Measurements from ENCODE around the gene ZNF771.
A peak's percentile ranks its signal among the peaks of the same experiment; 100 is the strongest.
"Not testable (repeated sequence)": the region's sequence is repeated elsewhere in the genome, so short reads cannot be mapped to it uniquely, and the experiment has no call there.

Gene ZNF771

DNA sequence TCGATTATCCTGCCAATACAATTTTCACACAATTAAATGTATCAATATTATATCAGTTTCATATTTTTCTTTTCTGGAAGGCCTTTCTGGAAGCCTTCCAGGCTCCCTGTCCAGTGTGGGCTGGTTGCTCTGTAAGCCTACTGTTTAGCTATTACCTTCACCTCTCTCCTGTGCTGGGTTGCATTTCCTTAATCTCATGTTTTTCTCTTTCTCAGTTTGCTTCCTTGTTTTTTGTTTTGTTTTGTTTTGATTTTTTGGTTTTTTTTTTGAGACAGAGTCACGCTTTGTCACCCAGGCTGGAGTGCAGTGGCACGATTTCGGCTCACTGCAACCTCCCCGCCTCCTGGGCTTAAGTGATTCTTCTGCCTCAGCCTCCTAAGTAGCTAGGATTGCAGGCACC is 31.4 kb downstream of the ZNF771 start:
- no peak for DNase-seq

GRCh38 chr16:30439720-30440348 is 32.4 kb downstream of the ZNF771 start:
- DNase-seq = no peak

- no peak for DNase-seq
Observed at GRCh38 chr16:30443631-30444030, 36.2 kb downstream of the ZNF771 start.

- DNase-seq = no peak
Observed at GRCh38 chr16:30444231-30445148, 37.1 kb downstream of the ZNF771 start.

DNA sequence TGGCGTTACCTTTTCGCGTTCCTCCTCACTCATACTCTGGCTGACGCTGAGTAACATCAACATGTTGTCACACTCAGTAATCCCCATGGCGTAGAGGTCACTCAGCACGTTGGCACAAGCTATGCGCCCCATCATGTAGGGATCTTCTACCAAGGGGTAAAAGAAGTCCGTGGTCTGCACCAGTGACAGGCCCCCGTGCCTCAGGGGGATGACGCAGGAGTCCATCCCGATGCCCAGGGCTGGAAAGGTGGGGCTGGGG is 37.7 kb downstream of the ZNF771 start:
- DNase-seq = no peak

GRCh38 chr16:30445408-30446202 is 38.2 kb downstream of the ZNF771 start, which contains the start of gene SEPHS2:
Gene SEPHS2 (minus strand): TSS chr16:30445874. CDS start chr16:30445727, 147 bp downstream.
- peak; percentile 94 for DNase-seq

GRCh38 chr16:30446203-30446595 is 38.8 kb downstream of the ZNF771 start:
- no peak for DNase-seq

- no peak for DNase-seq
Observed at GRCh38 chr16:30447512-30448226, 40.3 kb downstream of the ZNF771 start.

GRCh38 chr16:30449116-30449435 is 41.7 kb downstream of the ZNF771 start:
- no peak for DNase-seq

DNA sequence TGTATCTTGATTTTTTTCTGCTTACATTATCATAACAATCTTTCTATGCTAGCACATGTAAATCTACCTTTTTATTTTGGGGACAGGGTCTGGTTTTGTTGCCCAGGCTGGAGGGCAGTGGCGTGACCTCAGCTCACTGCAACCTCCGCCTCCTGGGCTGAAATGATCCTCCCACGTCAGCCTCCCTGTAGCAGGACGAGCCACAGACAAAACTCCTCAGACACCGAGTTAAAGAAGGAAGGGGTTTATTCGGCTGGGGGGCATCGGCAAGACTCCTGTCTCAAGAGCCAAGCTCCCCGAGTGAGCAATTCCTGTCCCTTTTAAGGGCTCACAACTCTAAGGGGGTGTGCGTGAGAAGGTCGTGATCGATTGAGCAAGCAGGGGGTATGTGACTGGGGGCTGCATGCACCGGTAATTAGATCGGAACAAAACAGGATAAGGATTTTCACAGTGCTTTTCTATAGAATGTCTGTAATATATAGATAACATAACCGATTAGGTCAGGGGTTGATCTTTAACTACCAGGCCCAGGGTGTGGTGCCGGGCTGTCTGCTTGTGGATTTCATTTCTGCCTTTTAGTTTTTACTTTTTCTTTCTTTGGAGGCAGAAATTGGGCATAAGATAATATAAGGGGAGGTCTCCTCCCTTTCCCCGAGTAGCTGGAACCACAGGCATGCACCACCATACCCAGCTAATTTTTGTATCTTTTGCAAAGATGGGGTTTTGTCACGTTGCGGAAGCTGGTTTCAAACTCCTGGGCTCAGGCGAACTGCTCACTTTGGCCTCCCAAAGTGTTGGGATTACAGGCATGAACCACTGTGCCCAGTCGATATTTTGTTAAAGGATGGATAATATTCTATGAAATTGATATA is 45.5 kb downstream of the ZNF771 start:
- not testable (repeated sequence) for DNase-seq

DNA sequence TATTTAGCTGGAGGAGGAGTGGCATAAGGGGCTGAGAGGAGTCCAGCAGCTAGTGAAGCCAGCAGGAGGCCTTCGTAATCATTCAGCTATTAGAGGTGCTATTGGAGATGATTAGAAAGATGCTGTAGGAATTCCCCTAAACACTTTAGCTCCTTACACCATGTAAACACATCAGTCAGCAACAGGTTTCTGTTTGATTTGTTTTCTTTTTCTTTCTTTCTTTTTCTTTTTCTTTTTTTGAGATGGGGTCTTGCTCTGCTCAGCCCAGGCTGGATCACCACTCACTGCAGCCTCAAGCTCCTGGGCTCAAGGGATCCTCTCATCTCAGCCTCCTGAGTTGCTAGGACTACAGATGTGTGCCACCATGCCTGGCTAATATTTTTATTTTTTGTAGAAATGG is 48.9 kb downstream of the ZNF771 start:
- no peak for DNase-seq

GRCh38 chr16:30457256-30457655 is 49.9 kb downstream of the ZNF771 start:
- DNase-seq = no peak

DNA sequence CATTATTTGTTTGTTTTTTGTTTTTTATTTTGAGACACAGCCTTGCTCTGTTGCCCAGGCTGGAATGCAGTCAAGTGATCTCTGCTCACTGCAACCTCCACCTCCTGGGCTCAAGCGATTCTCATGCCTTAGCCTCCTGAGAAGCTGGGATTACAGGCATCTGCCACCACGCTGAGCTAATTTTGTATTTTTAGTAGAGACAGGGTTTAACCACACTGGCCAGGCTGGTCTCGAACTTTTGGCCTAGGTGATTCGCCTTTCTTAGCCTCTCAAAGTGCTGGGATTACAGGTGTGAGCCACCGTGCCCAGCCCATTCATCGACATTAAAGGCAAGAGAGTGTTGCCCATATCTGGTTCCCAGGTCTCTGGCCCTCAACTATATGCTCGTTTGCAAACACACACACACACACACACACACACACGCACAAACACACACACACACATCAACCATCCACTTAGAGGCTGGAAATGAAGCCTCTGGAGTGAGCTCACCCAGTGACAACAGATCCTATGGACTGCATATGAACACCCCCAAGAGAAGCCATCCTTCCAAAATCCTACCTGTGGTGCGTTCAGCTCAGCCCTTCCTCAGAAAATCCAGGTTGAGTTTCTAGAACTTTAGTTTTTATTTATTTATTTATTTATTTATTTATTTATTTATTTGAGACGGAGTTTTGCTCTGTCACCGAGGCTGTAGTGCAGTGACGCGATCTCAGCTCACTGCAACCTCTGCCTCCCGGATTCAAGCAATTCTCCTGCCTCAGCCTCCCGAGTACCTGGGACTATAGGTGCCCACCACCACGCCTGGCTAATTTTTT is 50.5 kb downstream of the ZNF771 start:
- DNase-seq = no peak

DNA sequence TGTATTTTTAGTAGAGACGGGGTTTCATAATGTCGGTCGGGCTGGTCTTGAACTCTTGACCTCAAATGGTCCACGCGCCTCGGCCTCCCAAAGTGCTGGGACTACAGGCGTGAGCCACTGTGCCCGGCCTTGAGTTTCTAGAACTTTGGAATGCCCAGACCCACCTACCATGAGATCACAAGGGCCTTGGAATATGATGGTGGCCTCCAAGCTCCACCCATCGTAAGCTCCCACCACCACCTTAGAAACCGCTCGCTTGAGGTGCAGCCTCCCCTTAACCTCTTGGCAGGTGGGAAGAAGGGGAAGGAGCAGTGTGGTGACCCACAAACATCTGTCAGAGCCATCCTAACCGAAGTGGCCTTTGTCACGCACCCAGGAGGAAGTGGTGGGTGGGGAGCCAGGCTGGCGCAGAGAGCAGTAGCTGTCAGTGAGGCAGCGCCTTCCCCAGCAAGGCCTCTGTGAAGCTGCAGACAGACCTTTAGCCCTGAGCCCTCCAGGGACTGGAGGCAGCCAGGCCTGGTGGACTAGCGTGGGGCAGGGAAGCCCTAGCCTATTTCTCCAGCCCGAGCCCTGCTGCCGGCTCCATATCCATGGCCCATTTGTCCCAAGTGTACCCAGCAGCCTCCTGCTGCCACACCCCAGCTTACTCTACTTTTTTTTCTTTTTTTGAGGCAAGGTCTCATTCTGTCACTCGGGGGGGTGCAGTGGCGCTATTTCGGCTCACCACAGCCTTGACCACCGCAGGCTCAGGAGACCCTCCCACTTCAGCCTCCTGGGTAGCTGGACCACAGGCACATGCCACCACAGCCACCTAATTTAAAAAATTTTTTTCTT is 51.4 kb downstream of the ZNF771 start:
- DNase-seq = no peak

DNA sequence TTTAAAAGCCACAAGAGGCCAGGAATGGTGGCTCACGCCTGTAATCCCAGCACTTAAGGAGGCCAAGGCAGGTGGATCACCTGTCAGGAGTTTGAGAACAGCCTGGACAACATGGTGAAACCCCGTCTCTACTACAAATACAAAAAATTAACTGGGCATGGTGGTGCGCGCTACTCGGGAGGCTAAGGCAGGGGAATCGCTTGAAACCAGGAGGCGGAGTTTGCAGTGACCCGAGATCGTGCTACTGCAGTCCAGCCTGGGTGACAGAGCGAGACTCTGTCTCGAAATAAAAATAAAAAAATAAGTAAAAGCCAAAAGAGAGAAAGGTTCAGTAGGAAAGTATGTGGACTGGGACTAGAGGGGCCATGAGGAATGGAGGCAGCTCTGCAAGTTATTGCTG is 52.0 kb downstream of the ZNF771 start:
- DNase-seq = no peak

DNA sequence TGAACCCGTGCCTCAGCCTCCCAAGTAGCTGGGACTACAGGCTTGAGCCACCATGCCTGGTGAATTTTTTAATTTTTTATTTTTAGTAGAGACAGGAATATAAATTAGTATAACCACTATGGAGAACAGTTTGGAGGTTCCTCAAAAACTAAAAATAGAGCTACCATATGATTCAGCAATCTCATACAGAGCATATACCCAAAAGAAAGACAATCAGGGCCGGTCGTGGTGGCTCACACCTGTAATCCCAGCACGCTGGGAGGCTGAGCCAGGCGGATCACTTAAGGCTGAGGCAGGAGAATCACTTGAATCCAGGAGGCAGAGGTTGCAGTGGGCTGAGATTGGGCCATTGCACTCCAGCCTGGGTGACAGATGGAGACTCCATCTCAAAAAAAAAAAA is 54.0 kb downstream of the ZNF771 start:
- DNase-seq = not testable (repeated sequence)

DNA sequence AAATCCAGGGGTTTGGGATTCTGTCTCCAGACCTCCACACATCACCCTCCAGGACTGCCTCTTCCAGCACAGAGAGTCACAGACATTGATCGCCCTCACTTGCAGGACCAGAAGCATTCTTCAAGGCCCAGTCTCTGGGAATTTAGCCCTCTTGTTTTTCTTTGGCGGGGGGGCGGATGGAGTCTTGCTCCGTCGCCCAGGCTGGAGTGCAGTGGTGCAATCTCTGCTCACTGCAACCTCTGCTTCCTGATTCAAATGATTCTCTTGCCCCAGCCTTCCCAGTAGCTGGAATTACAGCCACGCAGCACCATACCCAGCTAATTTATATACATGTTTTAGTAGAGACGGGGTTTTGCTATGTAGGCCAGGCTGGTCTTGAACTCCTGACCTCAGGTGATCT is 56.7 kb downstream of the ZNF771 start:
- DNase-seq = no peak
